GM12875 (cell line): Measurements from ENCODE around the gene ULK3.

ENCODE experiments used
- H3K4me3 ChIP-seq: one replicate; pipeline ENCODE4 v1.5.1; 2011; ENCODE audit warnings: low read depth, low read length, control low read depth
- TF ChIP-seq, protein P1 (sequence below): IDR thresholded peaks from 2 replicates; pipeline ENCODE4 v1.5.1; 2011; ENCODE audit warnings: low read depth, mild to moderate bottlenecking, control low read depth, inconsistent platforms, low read length, moderate library complexity, borderline replicate concordance; ENCODE audit not compliant: insufficient read depth

ULK3 gene

DNA sequence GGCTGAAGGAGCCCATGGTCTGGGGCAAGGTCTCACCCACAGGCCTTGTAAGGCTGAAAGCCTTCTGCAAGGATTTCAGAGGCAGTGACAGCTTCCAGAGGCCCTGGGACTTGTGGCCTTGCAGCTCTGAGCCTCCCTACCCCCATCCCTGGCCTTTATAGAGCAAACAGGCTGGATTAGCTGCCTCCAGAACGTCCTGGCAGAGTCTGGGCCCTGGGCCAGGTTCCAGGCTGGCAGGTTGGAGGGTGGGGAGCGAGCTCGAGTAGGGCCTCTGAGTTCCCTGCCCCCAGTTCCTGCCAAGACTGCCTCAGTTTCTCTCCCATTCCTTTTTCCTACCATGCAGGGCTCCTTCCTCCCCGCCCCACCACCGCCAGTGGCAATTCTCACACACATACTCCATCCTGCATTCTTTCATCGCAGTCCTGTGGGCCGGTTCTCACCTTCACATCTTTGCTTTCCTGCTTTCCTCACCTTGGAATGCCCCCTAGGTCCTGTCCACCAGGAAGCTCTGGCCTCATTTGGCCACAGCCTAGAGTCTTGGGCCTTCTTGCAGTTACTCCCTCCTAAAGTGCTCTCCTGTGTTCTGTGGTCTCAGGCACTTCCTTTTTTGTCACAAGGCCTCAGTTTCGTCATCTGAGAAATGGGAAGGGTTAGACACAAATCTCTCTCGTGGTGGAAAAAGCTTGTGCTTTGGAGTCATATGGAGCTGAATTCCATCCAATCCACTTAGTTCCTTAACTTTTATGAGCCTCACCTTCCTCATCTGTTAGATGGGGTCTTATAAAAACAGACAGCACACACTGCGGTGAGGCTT is 27.6 kb downstream of the ULK3 start:
- TF ChIP-seq, protein P1, sequence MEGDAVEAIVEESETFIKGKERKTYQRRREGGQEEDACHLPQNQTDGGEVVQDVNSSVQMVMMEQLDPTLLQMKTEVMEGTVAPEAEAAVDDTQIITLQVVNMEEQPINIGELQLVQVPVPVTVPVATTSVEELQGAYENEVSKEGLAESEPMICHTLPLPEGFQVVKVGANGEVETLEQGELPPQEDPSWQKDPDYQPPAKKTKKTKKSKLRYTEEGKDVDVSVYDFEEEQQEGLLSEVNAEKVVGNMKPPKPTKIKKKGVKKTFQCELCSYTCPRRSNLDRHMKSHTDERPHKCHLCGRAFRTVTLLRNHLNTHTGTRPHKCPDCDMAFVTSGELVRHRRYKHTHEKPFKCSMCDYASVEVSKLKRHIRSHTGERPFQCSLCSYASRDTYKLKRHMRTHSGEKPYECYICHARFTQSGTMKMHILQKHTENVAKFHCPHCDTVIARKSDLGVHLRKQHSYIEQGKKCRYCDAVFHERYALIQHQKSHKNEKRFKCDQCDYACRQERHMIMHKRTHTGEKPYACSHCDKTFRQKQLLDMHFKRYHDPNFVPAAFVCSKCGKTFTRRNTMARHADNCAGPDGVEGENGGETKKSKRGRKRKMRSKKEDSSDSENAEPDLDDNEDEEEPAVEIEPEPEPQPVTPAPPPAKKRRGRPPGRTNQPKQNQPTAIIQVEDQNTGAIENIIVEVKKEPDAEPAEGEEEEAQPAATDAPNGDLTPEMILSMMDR = no peak
- H3K4me3 ChIP-seq = no peak overlapping the region

DNA sequence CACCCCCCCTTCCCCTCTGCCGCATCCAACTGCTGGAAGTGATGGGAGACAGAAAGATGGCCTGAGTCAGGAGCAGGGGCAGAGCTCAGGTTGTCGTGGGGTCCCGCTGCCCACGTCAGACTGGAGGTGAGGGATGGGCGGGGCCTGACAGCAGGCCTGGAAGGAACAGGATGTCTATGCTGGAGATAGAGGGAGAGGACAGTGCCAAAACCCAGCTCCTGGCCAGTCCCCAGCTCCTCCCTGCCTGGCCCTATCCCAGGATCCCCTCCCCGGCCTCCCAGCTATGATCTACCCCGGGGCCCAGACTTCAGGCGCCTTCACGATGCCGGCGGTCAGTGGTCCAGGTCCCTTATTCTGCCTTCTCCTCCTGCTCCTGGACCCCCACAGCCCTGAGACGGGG is 30.4 kb downstream of the ULK3 start, which contains the start of gene LMAN1L:
Gene LMAN1L (plus strand): TSS at position 303 of the 400 bp plus-strand sequence. CDS start 20 bp downstream, at position 323.
- no peak within 1 kb of the TSS for H3K4me3 ChIP-seq
- TF ChIP-seq, protein P1 = no peak

DNA sequence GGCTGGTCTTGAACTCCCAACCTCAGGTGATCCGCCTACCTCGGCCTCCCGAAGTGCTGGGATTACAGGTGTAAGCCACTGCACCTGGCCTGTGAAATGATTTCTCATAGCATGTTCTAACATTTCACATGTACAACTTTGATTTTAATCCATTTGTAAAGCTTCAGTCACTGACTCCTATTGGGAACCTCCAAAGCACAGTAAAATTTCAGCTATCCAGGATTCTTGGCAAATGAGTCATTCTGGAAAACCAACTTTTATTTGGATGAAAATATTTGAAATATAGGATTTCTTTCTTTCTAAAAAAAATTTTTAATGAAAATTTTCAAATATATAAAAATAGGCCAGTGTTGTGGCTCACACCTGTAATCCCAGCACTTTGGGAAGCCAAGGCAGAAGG is 33.0 kb downstream of the ULK3 start:
- no peak overlapping the region for H3K4me3 ChIP-seq

DNA sequence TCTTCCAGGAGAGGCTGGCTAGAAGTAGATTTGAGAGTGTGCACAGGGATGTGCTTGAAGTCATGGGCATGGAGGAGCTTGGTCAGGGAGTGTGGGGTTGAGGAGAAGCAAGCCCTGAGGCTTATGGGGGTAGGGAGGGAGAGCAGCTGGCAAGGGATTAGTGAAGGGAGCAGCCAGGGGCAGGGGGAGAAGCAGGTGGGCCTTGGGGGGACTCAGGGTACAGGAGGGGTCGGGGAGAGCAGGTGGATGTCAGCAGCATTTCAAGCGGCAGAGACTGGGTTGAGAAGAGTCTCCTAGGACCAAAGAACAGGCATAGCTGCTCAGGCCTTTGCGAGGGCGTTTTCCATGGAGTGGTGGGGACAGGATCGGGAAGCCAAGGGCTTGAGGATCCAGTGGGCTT is 33.7 kb downstream of the ULK3 start:
- TF ChIP-seq, protein P1 = no peak
- no peak overlapping the region for H3K4me3 ChIP-seq

More for the DNA sequence above, 33.0 kb downstream of the ULK3 start:
- TF ChIP-seq, protein P1 = no peak

DNA sequence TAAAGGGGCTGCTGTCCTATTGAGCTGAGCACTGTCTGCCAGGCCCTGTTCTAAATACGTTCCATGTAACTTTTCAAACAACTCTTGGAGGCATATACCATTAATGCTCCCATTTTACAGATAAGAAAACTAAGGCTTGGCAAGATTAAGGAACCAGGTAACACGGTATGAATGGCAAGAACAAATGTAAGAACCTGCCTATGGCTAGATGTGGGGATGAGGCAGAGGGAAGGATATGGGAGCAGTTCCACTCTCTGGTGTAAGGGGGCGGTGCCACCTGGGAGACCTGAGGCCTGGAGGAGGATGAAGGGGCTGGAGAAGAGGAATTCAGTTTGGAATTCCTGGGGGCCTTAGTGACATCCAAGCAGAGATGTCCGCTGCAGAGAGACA is 34.1 kb downstream of the ULK3 start:
- TF ChIP-seq, protein P1 = no peak; the same call in 1 of the 2 replicates
- no peak overlapping the region for H3K4me3 ChIP-seq

DNA sequence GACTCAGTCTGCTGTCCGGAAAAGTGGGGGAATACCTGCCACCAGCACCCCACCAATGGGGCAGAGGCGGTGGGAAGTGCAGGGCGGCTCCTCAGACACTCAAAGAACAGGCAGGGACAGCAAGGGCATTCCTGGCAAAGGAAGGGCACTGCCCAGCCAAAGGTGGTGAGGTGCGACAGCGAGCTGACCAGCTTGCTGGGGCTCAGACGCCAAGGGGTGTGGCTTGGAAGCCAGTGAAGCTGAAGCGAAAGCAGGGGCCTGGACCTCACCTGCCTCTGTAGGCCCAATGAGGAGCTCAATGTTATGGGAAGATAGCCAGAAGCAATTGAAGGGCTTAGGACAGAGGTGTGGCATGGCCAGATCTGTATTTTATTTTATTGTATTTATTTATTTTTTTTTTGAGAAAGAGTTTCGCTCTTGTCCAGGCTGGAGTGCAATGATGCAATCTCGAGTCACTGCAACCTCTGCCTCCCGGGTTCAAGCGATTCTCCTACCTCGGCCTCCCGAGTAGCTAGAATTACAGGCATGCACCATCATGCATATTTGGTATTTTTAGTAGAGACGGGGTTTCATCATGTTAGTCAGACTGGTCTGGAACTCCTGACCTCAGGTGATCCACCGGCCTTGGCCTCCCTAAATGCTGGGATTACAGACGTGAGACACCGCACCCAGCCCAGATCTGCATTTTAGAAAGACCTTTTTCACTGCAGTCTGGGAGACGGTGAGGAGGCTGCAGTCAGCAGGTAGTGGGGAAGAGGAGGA is 34.7 kb downstream of the ULK3 start:
- no peak overlapping the region for H3K4me3 ChIP-seq
- TF ChIP-seq, protein P1 = no peak
